ENCODE data around the gene MIPOL1. TPM values are rescaled to one million over a fixed set of nuclear protein-coding genes. Genes with fewer than 3 reads are reported as not detected.
A peak's percentile ranks its signal among the peaks of the same experiment; 100 is the strongest.

MIPOL1 gene
- total RNA-seq, 2 donors from 2014 or later, result 16.7 to 19.6 TPM

GRCh38 chr14:37588956-37589714 is 391.4 kb downstream of the MIPOL1 start:
- no peak for DNase-seq (ENCODE audit: low spot score)
- intact Hi-C loops (cut with DNase I), result no loop called here

GRCh38 chr14:37589715-37590427 is 392.1 kb downstream of the MIPOL1 start:
- intact Hi-C loops (cut with DNase I), result no loop called here
- no peak for DNase-seq (ENCODE audit: low spot score)

DNA sequence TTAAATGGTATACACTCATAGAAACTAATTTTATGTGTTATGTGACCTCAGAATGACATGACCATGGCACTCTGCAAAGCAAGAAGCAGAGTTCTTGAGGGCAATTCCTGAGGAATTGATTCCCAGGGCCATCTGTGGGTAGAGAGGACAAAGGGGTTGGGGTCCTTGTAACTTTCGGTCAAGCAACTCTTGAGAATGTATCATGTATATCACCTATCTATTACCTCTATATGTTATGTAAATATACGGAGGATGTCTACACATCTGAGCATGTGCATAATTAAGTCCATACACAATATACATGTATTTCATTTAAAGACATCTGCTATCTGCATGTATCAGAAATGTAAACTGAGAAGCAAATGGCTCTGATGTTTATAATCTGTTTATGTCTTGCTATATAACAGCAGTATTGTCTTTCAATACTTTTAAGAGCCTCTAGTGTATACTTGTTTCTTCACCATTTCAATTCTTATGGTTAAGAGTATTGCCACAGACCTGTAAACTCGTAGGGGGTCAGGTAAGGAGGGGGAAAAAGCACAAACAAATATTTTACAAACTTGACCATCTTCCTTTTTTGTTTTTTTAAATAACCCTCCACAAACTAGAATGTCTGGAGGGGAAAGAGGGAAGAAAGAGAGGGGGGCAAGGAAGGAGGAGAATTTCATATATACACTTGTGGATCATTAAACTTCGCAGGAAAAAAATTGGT is 392.8 kb downstream of the MIPOL1 start:
- DNase-seq (ENCODE audit: low spot score), result no peak
- intact Hi-C loops (cut with DNase I), result no loop called here

DNA sequence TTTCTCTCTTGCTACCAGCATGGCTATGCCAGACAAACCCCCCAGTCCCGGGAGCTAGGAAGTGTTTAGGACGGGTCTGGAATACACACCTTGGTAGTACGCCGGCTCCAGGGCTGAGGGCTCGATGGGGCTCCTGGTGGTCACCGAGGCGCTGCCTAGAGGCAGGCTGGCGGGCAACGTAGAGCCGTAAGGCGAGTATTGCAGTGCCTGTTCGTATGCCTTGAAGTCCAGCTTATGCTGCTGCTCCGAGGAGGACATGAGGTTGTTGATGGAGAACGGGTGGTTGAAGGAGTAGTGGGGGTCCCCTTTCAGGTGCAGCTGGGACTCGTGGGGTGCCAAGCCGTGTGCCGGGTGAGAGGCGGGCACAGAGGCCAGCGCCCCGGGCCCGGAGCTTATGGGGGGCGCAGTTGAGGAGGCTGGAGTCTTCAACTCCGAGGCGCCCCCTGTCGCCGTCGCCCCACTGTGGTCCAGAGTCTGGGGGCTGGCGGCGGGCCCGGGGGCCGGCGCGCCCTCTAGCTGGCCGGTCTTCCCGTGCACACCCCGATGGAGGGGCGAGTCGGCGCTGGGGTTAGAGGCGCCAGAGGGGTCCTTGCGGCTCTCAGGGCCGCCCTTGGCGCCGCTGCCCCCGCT is 393.7 kb downstream of the MIPOL1 start:
- DNase-seq (ENCODE audit: low spot score), result no peak
- intact Hi-C loops (cut with DNase I), result no loop called here

- peak; percentile 73 for DNase-seq (ENCODE audit: low spot score)
- intact Hi-C loops (cut with DNase I), result no loop called here
Measured at GRCh38 chr14:37591941-37592481, 394.3 kb downstream of the MIPOL1 start.

DNA sequence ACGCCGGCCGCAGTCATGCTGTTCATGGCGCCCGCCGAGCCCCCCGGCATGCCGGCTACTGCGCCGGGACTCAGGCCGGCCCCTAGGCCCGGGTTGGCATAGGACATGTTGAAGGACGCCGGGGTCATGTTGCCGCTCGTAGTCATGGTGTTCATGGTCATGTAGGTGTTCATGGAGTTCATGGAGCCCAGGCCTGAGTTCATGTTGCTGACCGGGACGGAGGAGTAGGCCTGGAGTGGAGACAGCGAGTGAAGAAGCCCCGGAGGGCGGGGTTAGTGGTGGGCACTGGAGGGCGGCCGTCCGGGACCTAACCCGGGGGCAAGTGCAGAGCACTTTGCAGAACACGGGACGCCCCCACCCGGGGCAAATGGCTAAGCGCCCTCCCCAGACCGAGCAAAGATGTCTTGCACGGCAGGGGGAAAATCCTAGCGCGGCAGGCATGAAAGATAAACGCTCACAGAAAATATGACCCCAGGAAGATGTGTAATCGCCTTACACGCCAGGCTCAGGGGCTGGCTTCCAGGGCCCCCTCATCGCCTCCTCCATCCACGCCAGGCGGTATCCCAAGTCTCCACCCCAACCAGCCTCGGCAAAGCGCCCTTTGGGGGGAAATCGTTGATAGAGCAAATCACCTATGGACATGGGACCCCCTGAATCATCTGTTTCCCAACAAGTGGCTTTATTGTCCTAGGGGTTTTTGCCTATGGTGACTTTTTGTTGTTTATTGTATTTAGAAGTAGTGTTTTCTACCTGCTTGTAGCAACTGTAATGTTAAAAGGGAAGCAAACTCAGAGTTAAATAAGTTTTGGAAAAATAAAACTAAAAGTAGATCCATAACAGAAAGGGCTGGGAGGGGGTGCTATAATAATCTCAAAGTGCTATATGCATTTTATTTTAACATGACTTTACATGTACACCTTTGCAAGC is 395.0 kb downstream of the MIPOL1 start:
- intact Hi-C loops (cut with DNase I), result no loop called here
- no peak for DNase-seq (ENCODE audit: low spot score)

GRCh38 chr14:37593511-37594237 is 395.9 kb downstream of the MIPOL1 start:
- intact Hi-C loops (cut with DNase I), result no loop called here
- no peak for DNase-seq (ENCODE audit: low spot score)

GRCh38 chr14:37594238-37594970 is 396.7 kb downstream of the MIPOL1 start:
- intact Hi-C loops (cut with DNase I), result no loop called here

GRCh38 chr14:37594971-37595808 is 397.5 kb downstream of the MIPOL1 start, which contains the start of the genes FOXA1 and TTC6:
Gene FOXA1 (minus strand): TSS chr14:37595249. CDS start chr14:37594972, 277 bp downstream.
Gene TTC6 (plus strand): TSS chr14:37595629. CDS start chr14:37622065, 26,436 bp downstream.
- DNase-seq (ENCODE audit: low spot score), result peak; percentile 81
- intact Hi-C loops (cut with DNase I), result no loop called here

More at GRCh38 chr14:37594238-37594970, 396.7 kb downstream of the MIPOL1 start:
- peak; percentile 85 for DNase-seq (ENCODE audit: low spot score)

GRCh38 chr14:37595809-37596621 is 398.3 kb downstream of the MIPOL1 start:
- intact Hi-C loops (cut with DNase I), result no loop called here
- DNase-seq (ENCODE audit: low spot score), result peak; percentile 83

DNA sequence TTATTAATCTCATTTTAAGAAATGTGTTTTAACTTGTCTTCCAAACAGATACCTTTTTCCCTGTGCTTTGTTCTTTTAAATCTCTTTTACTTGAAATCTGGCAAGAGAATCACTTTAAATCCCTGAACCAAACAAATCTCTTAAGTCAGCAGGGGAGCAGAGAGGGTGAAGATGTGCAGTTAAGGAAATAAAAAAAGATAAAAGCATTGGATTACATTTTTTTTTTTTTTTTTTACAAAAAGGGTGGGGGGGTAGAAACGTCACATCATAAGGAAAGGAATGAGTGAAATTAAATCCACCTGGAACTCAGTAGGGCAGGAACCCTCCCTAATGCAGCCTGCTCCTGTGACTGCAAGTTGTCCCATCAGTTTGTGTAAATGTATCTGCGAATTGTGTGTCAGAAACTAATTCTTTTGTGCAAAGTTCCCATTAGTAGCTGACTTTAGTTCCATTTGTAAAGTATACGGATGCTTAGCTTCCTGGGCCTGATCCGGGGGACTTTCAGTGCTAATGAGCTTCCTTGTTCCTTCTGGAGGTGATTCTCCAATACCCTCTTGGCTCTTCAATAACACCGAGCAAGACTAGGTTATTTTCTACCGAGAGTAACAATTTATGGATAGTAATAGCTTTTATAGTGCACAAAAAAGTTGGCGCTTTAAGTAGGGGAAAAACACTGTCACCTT is 399.2 kb downstream of the MIPOL1 start:
- intact Hi-C loops (cut with DNase I), result no loop called here
- DNase-seq (ENCODE audit: low spot score), result no peak

DNA sequence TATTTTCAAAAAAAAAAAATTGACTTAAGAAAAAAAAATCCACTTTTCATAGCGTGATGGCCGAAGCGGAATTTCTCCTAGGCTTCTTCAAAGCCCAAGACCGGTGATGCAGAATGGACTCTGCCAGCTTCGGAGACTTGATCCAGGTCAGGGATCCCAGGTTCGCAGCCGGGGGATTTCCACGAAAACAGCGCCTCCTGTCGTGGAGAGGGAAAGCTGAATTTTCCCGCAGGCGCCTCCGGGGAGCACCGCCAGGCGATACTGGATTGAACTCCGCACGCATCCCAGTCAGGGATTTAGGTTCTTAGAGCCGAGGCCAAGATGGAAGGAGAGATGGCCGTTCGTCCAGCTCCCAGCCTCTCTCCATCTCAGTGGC is 399.8 kb downstream of the MIPOL1 start:
- DNase-seq (ENCODE audit: low spot score), result no peak
- intact Hi-C loops (cut with DNase I), result no loop called here

DNA sequence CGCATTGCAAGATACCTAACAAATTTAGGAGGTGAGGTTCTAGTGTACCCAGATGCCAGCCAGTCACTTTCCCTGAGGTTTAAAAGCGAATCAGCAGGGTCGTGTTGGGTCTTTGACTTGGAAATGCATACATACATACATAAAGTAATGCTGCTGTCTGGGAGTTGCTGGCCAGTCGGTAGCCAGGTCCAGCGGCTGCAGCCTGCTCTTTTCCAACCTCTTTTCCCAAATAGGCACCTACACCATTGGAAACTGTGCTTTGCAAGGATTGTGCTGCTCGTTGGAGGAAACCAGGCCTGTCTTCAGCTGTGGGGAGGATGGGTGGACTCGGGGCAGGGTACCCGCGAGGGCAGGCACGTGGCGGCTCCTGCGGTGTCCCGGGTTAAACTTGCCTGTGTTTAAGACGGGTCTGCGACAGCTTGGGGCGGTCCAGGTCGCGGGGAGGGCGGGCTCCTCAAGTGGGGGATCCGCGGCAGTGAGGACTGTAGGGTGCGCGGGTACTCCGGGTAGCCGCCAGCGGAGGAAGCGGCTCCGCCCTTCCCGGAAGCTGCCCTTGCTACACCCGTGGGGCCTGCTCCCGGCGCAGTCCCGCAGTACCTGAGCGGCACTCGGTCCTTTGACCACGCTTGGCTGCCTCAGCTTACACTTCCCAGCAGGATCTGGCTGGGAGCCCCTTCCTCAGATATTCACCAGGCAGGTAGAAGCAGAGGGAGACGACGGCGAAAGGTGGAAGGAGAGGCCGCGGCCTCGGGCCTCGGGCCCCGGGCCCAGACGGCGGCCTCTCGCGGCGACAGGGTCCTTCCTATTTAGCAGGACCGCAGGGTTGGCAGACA is 400.4 kb downstream of the MIPOL1 start:
- intact Hi-C loops (cut with DNase I), result no loop called here
- DNase-seq (ENCODE audit: low spot score), result no peak
